Measurements from ENCODE around the gene AIFM3.

The AIFM3 gene

GRCh38 chr22:20985720-20986119 is 18.7 kb downstream of the AIFM3 start:
- H3K27ac ChIP-seq: no peak overlapping the region
- TF ChIP-seq ZFX (IDR thresholded peaks at IDR 0.05; ENCODE audit: borderline replicate concordance) (no peak), CTCF (IDR thresholded peaks at IDR 0.05) (no peak)

DNA sequence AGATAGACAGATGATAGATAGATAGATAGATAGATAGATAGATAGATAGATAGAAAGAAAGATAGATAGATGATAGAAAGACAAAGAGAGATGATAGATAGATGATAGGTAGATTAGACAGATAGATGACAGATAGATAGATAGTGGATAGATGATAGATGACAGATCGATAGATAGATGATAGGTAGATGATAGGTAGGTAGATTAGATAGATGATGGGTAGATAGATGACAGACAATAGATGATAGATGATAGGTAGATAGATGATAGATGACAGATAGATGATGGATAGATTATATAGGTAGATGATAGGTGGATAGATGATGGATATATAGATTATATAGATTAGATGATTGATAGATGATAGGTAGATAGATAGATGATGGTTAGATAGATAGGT is 19.3 kb downstream of the AIFM3 start:
- TF ChIP-seq ZFX (IDR thresholded peaks at IDR 0.05; ENCODE audit: borderline replicate concordance): no peak
- no peak overlapping the region for H3K27ac ChIP-seq

DNA sequence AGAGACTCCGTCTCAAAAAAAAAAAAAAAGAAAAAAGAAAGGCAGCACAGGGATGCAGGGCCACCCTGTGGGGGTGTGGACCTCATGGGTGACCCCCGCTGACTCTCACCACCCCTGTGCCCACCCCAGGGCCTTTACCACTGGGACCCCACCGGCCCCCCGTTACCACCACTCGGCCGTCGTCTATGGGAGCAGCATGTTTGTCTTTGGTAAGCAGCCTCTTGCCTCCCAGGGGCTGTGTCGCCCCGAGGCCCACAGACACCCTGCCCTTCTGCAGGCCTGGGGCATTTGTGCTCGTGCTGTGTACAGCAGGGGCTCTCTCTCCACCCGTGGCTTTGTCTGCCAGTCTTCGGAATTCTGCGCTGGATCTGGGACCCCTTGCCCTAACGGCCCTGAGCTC is 20.3 kb downstream of the AIFM3 start:
- no peak for TF ChIP-seq CTCF (IDR thresholded peaks at IDR 0.05)

GRCh38 chr22:20988573-20989322 is 21.7 kb downstream of the AIFM3 start:
- TF ChIP-seq CTCF (IDR thresholded peaks at IDR 0.05): no peak
- no peak overlapping the region for H3K27ac ChIP-seq

More for the DNA sequence above, 20.3 kb downstream of the AIFM3 start:
- H3K27ac ChIP-seq: no peak overlapping the region

GRCh38 chr22:20989323-20990138 is 22.5 kb downstream of the AIFM3 start:
- no peak overlapping the region for H3K27ac ChIP-seq
- TF ChIP-seq ZFX (IDR thresholded peaks at IDR 0.05; ENCODE audit: borderline replicate concordance) (no peak), CTCF (IDR thresholded peaks at IDR 0.05) (no peak)

GRCh38 chr22:20990184-20991180 is 23.4 kb downstream of the AIFM3 start:
- TF ChIP-seq CTCF (IDR thresholded peaks at IDR 0.05) (no peak), ZFX (IDR thresholded peaks at IDR 0.05; ENCODE audit: borderline replicate concordance) (no peak)
- no peak overlapping the region for H3K27ac ChIP-seq
